Right kidney (tissue), 1 donor: ENCODE measurements around the gene ALG8.
A peak's percentile ranks its signal among the peaks of the same experiment; 100 is the strongest.
"Not testable (repeated sequence)": the region's sequence is repeated elsewhere in the genome, so short reads cannot be mapped to it uniquely, and the experiment has no call there.

ENCODE experiments used
- DNase-seq: peaks from one replicate; pipeline ENCODE4 v3.0.0-alpha.2; 2016

ALG8 gene

DNA sequence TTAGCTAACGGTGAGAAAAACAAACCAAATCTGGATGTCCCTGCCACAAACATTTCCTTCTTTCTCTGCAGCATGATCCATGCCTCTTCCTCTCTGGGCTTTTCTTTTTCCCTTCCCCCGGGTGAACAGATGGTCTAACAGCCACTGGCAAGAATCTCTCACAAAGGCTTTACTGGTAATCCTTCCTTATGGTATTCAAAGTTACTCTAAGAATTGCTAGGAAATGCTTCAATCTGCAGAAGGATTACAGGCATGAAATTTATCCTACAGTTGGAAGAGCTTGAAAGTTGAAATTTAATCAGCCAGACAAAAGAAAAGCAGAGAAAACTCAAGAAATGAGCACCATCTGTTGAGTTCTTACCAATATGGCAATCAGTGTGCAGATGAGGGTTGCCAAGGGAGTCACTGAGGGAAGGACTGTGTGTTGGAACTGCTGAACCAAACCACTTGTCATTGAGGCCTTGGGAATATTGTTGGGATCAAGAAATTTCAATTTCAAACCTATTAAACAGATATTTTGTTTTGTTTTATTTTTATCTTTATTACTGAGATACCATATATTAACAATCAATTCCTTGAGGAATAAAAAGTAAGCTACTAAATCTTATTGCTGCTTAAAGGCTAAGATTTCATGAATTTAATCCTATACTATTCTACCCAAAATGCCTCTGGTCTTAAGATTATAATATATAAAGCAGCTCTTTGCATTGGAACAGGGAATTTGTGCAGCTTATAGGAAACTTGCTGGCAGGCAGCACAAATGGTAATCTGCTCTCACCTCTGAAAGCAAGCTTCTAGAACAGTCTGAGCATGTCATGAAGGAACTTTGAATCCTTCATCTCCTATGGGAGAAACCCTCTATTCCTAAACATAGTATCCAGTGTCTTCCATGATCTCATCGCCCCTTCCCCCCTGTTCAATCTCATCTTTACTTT lies 30.1 kb downstream of the ALG8 start:
- DNase-seq, result no peak

DNA sequence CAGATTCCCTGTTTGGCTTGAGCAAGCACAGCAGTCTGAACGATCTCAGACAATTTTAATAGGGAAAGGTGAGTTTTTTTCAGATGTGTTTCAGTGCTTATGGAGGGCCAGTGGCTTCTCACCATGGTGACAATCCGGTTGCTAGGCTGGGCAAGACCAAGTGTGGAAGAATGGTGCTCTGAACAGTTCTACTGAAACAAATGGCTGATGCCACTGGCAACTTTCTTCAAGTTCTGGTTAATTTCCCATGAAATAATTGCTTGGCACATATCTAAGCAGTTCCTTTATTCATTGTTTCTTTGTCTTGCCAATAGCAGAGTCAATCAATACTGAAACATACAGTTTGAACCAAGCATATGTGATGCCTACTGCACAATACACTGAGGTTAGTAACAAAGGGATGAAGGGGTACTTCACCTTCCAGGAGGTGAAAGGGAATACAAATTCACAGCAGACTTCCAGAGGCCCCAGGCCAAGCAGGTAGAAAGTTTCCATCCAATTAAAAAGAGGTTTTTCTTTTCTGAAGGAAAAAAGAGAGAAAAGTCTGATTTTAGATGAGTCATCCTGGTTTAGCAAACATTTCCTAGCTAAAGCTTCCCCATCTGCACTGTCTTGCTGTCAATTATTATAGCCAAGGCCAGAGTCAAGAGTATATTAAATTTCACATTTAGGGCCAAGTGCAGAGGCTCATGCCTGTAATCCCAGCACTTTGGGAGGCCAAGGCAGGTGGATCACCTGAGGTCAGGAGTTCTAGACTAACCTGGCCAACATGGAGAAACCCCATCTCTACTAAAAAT lies 38.6 kb downstream of the ALG8 start:
- DNase-seq, result no peak

DNA sequence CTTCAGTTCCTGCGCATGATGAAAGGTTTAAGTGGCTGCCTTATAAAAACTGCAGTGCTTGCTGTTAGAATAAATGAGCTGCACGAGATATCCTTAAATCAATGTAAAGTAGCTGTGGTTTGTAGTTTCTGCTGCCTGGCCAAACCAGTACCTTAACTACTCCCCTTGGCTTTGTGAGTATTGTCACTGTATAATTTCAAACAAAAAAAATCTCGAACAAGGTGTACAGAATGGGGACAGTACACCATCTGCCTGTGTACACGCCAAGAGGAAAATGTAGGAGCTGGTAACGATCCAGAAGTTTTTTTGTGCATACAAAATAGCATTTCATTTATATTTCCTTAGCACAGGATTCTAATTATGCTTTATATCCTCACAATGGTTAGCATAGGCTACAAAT lies 39.2 kb downstream of the ALG8 start:
- DNase-seq, result no peak

DNA sequence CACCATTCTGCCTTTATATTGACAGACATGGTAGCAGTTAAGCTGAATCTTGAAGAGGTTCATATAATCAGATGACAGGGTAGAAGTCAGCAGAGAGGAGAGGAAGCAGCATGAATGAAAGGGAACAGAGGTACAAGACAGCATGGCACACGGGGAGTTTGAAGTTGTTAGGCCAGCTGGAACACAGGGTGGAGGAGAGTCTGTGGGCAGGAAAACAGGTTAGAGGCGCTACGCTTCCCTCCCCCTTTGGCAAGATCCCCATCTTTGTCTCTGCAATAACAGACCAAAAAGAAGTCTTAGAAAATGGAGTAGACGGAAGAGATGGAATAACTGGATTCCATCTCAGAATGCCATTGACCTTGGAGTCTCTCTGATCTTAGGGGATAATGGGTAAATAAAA lies 39.8 kb downstream of the ALG8 start:
- DNase-seq, result no peak

DNA sequence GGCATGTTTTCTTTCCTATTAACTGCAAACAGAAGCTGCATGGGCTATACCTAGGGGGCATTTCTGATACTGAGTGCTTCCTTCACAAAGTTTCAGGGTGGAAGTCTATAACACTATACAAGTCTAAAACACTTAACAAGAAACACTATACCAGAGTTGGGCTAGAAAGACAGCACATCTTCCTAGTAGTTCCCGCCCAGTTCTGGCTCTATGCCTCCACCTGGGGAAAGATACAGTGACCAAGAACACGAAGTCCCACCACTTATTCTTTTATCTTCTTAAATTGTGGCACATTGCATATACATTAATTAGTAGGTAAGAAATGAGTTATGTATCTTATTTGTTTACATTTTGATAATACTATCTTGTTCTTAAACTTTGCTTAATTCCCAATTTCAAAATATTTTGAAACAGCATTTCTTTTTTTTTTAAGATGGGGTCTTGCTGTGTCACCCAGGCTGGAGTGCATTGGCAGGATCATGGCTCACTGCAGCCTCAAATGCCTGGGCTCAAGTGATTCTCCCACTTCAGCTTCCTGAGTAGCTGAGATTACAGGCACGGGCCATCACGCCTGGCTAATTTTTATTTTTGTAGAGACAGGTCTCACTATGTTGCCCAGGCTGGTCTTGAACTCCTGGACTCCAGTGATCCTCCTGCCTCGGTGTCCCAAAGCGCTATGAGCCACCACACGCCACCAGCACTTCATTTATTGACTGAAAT lies 41.6 kb downstream of the ALG8 start:
- no peak for DNase-seq

DNA sequence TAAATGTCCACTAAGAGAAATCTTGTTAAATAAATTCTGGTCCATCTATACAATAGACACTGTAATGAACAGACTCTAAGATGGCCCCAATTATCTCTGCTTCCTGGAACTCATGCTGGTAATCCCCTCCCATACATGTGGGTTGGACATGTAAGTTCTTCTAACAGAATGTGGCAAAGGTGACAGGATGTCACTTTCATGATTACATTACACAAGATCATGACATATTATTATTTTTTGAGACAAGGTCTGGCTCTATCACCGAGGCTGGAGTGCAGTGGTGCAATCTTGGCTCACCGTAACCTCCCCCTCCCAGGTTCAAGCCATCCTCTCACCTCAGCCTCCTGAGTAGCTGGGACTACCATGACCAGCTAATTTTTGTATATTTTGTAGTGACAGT lies 45.2 kb downstream of the ALG8 start:
- DNase-seq, result no peak

DNA sequence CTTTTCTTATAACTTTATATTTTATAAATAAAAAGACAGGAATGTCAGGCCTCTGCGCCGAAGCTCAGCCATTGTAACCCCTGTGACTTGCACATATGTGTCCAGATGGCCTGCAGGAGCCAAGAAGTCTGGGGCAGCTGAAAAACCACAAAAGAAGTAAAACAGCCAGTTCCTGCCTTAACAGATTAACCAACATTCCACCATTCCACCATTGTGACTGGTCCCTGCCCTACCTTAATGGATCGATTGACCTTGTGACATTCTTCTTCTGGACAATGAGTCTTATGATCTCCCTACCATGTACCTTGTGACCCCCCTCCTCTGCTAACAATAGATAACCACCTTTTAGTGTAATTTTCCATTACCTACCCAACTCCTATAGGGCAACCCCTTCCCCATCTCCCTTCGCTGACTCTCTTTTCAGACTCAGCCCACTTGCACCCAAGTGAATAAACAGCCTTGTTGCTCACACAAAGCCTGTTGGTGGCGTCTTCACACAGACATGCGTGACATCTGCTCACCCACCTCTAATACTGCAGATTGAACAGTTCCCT lies 52.8 kb downstream of the ALG8 start:
- DNase-seq, result not testable (repeated sequence)

DNA sequence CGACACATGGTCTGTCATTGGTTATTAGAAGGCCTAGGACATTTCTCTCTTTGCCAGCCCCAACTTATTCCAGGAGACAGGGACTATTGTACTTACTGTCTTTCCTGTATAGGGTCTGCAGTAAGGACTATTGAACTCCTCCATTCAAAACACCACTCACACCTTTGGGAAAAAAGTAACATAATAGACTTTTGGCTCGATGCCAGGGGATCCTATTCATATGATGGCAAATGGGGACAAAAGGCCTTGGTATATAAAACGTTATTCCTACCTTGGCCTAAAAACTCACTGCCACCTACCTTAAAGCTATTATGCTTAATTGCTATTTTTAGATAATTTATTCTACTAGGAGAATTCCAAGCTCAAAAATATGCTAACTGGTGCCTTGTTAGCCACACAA lies 53.5 kb downstream of the ALG8 start:
- no peak for DNase-seq

DNA sequence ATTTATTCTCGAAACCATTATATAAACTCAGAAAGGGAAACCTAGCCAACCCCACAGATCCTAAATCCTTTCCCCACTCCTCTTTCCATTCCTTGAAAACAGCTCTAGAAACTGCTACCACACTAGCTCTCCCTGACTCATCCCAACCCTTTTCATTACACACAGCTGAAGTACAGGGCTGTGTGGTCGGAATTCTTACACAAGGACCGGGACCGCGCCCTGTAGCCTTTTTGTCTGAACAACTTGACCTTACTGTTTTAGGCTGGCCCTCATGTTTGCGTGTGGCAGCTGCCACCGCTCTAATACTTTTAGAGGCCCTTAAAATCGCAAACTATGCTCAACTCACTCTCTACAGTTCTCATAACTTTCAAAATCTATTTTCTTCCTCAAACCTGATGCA lies 54.9 kb downstream of the ALG8 start:
- DNase-seq, result not testable (repeated sequence)

DNA sequence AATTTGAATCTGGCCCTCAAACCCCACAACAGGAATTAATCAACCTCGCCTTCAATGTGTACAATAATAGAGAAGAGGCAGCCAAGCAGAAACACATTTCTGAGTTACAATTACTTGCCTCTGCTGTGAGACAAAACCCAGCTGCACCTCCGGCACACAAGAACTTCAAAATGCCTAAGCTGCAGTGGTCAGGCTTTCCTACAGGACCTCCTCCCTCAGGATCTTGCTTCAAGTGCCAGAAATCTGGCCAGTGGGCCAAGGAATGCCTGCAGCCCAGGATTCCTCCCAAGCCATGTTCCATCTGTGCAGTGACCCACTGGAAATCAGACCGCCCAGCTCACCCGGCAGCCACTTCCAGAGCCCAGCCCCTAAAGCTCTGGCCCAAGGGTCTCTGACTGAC lies 56.4 kb downstream of the ALG8 start:
- peak; percentile 23 for DNase-seq

DNA sequence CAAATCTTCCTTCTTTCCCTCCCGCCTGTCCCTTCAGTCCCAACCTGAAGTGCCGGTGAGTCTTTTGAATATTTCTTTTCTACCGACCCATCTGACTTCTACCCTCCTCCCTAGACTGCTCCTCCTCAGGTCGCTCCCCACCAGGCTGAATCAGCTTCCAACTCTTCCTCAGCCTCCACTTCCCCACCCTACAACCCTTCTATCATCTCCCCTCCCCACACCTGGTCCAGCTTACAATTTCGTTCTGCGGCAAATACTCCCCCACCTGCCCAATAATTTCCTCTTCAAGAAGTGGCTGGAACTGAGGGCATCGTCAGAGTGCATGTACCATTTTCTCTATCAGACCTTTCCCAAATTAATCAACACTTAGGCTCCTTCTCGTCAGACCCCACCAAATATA lies 57.3 kb downstream of the ALG8 start:
- DNase-seq, result no peak

DNA sequence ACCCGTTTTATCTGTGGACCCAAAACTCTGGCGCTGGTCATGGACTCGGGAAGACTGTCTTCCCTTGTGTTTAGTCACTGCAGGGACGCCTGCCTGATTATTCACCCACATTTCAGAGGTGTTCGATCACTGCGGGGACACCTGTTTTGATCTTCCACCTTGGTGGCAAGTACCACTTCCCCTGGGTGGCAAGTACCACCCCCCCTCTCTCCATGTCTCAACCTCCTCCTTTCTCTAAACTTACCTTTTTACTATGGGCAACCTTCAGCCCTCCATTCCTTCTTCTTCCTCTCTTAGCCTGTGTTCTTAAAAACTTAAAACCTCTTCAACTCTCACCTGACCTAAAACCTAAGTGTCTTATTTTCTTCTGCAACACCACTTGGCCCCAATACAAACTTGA lies 57.8 kb downstream of the ALG8 start:
- no peak for DNase-seq

DNA sequence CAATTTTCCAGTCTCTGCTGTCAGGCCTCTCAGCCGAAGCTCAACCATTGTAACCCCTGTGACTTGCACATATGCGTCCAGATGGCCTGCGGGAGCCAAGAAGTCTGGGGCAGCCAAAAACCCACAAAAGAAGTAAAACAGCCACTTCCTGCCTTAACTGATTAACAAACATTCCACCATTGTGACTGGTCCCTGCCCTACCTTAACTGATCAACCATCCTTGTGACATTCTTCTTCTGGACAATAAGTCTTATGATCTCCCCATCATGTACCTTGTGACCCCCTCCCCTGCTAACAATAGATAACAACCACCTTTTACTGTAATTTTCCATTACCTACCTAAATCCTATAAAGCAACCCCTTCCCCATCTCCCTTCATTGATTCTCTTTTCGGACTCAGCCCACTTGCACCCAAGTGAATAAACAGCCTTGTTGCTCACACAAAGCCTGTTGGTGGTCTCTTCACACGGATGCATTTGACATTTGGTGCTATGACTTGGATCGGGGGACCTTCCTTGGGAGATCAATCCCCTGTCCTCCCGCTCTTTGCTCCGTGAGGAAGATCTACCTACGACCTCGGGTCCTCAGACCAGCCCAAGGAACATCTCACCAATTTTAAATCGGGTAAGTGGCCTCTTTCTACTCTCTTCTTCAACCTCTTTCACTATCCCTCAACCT lies 58.5 kb downstream of the ALG8 start:
- no peak for DNase-seq

DNA sequence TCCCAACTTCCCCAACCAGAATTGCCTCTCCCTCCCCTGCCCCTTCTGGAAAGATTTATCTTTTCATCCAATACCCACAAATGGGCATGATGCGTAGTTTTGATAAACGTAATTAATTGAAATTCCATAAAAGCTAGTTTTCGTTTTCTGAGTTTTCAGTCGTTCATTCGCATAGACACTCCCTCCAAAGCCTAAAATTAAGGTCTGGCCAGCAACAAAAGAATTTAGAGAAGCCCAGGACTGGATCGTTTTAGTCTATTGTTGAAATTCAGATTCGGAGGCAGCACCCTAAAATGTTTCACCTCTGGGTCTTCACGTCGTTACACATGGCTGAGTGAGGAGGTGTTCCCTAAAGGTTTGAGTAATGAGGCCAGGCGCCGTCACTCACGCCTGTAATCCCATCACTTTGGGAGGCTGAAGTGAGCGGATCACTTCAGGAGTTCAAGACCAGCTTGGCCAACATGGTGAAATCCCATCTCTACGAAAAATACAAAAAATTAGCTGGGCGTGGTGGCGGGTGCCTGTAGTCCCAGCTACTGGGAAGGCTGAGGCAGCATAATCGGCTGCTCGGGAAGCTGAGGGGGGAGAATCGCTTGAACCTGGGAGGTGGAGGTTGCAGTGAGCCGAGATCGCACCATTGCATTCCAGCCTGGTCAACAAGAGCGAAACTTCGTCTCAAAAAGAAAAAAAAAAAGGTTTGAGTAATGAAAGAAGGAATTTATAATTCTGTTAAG lies 59.2 kb downstream of the ALG8 start:
- DNase-seq, result no peak

DNA sequence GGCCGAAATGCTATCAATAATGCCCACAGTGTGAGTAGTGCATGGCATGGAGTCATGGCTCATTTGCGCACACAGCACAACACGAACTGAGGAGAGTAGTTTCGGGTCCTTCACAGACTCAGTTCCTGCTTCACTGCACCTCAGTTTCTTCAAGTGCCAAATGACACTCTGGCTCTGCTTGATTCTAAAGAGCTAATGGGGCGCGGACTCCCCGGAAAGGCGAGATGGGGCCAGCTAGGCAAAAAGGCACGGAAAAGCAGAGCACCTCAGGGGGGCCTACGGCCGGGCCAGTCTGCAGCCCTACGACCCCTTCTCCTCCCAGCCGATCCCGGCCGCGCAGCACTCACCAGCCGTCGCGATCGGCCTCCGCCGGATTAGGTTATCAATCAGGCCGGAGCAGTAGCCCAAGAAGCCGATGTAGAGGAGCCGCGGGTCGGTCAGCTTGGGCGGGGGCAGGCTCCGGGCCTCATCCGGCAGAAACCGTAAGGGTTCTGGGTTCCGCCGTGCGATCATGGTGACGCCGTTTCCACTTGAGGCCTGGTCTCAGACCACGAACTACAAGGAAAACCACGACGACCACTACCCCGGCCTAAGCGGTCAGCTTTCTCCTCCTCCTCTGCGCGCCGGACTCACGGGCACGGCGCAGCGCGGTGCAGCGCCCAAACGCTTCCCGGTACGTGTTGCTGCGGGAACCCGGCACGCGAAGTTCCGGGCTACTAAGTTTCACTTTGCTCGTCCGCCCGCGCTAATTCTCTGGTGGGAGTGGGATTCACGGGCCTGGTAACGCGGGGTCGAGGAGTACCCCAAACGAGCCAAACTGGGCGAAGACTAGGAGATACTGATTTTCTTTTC lies 60.0 kb downstream of the ALG8 start, which contains the start of gene NDUFC2:
Gene NDUFC2 (minus strand): TSS at position 631 of the 852 bp plus-strand sequence. CDS start 118 bp downstream, at position 513.
- peak; percentile 90 for DNase-seq

DNA sequence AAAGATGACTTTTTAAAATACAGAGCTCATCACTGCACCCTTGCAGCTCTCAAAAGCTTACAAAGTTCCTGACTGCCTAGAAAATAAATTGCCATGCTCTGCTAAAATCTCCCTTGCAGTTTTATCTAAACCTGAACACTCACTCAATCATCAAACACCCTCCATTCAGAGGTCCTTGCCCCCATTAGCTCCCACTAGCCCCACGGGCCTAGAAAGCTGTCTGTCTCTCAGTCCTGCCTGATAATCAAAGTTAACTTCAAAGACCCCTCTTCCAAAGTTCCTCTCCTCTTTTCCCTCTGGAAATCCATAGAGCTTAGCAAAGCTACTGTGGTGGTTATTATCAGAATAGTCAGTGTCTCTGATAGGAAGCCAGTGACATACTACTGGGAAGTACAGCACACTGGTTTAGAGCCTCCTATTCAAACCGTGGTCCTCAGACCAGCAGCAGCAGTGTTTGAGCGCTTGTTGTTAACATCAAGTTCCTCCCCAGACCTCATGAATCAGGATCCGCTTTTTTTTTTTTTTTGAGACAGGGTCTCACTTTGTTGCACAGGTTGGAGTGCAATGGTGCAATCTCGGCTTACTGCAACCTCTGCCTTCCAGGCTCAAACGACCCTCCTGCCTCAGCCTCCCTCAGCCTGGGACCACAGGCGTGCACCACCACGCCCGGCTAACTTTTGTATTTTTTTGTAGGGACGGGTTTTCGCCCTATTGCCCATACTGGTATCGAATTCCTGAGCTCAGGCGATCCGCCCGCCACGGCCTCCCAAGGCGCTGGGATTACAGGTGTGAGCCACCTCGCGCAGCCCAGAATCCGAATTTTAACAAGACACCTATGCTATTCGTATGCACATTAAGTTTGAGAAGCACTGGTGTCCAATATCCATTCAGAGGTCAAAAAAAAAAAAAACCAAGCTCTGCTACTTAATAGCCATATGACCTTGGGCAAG lies 60.9 kb downstream of the ALG8 start:
- DNase-seq, result peak; percentile 19

DNA sequence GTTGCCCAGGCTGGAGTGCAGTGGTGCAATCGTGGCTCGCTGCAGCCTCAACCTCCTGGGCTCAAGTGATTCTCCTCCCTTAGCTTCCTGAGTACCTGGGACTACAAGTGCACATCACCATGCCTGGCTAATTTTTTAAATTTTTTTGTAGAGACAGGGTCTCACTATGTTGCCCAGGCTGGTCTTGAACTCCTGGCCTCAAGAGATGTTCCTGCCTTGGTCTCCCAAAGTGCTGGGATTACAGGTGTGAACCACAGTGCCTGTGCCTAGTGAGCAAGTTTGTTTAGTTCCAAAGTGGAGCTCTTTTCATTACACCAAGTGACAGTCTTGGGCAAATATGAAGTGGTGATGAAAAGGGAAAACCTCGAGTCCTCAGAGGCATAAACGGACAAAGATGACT lies 61.8 kb downstream of the ALG8 start:
- DNase-seq, result not testable (repeated sequence)

DNA sequence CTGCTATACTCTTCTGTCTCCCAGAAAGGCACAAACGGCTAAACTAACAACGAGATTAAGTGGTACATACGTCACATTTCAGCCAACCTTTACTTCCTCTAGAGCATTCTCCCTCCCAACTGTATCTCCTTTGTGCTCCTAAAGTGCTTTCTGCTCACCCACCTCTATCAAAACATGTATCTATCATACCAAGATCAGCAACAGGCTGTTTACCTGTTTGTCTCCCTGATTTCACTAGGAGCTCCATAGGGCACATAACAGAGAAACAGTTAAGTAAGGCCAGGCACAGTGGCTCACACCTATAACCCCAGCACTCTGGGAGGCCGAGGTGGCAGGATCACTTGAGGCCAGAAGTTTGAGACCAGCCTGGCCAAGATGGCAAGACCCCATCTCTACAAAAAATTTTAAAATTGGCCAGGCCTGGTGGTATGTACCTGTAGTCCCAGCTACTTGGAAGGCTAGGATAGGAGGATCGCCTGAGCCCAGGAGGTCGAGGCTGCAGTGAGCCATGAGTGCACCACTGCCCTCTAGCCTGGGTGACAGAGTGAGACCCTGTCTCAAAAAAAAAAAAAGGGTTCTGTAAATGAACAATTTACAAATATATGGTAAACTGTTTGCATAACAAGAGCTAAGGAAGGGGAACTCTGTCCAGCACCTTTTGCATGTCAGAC lies 62.6 kb downstream of the ALG8 start:
- DNase-seq, result no peak
